SIG-M5 treated with dmso at 0.1 percent for 504 hours (cell line): ENCODE measurements around the gene ATP13A4.

ENCODE experiments used
- DNase-seq: peaks from one replicate; lab custom pipeline; 2025; ENCODE audit not compliant: unreplicated experiment; lab: John Stamatoyannopoulos, UW

Gene ATP13A4

DNA sequence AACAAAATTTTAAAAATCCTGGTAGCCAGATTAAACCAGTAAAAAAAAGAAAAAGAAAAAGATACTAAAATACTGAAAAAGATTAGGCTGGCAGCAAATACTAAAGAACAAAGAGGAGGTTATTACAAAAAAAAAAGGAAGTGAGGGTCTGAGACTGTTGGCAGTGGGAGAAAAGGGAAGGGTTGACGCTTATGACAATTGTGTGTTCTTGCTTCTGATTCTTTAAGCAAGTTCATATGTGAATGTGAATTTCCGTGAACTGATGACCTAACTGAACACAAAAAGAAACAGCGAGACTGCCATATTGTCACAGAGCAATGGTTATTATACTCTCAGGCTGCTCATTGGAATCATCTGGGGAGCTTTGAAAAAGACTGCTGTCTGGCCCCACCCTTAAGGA lies 56.5 kb downstream of the ATP13A4 start:
- peak; percentile 45 for DNase-seq

DNA sequence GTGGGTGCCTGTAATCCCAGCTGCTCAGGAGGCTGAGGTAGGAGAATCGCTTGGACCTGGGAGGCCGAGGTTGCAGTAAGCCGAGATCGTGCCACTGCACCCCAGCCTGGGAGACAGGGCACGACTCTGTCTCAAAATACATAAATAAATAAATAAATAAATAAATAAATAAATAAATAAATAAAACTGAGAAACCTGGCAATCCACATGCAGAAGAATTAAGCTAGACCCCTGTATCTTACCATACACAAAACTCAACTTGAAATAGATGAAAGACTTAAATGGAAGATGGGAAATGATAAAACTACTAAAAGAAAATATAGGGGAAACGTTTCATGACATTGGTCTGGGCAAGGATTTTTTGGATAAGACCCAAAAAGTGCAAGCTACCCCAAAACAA lies 58.0 kb downstream of the ATP13A4 start:
- DNase-seq, result no peak

DNA sequence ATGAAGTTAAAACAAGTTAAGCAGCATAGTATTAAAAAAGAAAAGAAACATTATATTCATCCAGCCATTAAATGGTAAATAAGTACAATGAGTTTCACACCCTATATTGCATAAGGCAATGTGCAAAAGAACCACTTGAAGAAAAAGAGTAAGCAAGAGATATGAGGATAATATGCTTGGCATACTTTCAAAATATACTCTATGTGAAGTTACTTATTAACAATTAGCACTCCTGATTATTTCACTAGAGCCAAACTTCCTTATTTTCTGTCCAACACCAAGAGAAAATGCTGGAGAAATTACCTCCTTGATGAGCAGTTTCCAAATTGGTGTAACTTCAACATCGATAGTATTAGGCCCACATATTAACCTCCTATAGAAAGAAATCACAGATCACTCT lies 63.7 kb downstream of the ATP13A4 start:
- DNase-seq, result no peak

DNA sequence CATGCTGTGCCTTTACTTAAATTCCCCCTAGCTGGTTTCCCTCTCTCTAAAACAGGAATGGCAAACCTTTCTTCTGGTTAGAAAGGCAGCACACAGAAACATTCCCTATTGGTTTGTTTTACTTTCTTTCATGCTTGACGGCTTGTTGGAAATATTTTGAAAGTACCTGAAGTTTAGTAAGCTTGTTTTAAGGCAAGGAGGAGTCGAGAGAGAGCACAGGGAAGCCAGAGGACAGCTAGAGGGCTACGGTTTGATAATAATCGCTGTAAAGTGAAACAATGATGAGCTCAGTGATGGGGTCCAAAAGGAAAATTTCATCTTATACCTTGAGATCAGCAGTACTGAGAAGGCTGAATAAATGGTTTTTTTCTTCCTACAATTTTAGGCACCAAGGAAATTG lies 64.1 kb downstream of the ATP13A4 start:
- DNase-seq, result no peak

DNA sequence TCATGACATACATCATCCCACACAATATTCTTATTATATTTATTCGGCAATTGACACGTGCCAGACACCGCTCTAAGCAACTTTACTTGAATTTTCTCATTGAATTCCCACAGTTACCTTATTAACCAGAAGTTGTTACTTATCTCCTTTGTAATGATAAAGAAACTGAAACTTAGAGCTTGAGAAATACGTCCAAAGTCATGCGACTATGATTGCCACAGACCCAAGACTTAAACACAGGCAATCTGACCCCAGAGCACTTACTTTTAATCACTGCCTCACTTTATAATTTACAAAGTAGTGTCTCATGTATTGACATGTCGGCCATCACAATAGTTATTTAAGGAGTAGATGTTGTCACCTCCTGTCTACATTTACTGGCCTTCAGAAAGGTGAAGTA lies 64.7 kb downstream of the ATP13A4 start:
- DNase-seq, result no peak

DNA sequence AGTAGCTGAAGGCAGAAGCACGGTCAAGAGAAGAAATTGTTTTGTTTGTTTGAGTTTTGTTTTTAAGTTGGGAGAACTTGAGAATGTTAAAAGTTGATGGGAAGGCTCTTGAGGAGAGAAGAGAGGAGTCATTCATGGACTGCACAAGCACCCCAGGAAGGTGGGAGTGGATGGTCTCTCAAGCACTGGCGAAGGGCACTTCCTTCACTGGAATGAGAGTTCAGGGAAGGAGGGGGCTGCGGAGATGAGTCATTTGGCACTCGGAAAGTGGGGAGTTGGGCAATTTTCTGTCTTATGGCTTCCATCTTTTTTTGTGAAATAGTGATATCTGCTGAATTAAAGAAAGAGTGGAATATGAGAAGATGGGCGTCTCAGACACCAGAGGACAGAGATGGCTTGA lies 66.0 kb downstream of the ATP13A4 start:
- no peak for DNase-seq

DNA sequence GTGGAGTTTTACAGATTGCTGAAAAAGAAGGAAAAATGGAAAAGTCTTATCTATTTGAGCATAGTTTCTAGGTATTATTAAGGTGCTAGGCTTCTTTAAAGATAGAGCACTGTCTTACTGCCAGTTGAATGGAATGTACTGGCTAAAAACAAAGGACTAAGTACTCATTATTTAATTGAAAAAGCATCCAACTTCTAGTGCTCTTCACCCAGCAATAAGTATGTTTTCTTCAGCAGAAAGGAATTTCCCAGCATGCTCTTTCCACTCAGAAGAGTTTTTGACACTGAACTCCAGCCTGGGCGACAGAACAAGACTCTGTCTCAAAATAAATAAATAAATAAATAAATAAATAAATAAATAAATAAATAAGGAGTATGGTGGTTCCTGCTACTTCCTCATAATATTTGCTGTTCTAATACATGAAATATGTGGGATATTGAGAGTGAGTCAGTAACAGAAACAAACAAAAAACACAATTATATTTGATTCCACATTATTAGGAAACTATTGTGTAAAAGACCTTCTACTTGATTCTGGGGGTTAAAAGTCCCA lies 70.6 kb downstream of the ATP13A4 start:
- DNase-seq, result no peak

DNA sequence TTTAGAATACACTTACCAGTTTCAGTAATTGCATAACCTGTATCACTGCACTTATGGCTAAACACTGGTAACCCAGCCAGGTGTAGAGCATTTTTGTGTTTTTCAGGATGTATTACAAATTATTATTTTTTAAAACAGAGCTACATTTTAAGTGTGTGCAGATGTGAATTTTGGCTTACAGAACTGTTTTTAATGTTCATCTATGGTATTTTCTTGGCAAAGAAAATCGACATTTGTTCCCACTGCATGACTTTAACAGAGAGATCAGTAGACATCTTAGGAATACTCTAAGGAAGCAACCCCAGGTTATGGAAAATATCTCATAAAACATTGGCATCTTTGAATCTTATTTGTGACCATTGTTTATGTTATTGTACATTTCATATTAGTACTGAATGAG lies 73.3 kb downstream of the ATP13A4 start:
- DNase-seq, result no peak

DNA sequence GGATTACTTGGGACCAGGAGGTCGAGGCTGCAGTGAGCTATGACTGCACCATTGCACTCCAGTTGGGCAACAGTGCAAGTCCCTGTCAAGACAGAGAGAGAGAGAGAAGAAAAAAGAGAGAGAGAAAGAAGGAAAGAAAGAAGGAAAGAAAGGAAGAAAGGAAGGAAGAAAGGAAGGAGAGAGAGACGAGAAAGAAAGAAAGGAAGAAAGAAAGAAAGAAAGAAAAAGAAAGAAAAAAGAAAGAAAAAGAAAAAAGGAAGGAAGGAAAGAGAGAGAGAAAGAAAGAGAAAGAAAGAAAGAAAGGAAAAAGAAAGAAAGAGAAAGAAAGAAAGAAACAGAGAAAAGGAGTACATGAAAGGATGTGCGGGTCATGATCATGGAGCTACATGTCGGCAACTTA lies 80.2 kb downstream of the ATP13A4 start:
- DNase-seq, result no peak

DNA sequence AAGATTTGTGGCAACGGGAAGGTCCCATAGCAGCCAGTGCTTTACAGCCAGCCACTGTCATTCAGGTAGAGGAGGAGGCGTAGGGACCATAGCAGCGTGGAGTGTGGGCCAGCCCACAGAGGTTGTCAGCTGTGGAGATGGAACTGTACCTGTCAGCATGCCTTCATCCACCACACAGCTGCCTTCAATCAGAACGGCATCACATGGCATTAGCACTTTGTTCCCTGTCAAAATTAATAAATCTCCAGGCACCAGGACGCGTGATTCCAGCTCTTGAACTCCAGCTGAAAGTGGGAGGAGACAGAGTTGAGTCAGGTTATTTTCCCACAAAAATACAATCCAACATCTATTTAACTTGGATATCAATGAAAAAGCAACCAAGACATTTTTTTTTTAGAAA lies 84.0 kb downstream of the ATP13A4 start:
- no peak for DNase-seq

DNA sequence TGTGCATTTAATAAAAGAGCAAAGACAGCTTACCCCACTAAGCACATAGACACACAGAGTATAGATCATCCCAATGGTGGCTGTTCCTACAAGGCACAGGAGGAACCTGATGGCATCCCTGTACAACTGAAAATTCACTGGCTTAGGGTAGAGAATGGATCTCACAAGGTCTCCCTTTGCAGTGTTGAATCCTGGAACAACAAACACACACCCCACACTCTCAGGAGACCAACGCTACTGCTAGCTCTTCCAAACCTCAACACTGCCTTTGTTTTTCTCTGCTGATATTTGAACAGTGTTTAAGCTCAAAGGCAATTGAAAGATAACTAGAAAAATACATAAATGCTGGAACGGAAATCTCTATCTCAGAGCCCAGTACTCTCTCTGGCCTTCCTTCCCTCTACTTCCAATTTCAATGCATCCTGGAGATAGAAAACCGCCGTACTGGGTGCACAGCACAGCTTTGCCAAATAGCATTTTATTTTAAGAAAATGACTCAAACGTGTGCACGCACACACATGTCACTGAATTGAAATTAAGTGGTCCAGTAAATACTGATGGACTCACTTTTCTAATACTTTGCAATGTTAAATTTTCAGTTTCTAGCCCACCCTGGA lies 88.6 kb downstream of the ATP13A4 start:
- DNase-seq, result no peak

DNA sequence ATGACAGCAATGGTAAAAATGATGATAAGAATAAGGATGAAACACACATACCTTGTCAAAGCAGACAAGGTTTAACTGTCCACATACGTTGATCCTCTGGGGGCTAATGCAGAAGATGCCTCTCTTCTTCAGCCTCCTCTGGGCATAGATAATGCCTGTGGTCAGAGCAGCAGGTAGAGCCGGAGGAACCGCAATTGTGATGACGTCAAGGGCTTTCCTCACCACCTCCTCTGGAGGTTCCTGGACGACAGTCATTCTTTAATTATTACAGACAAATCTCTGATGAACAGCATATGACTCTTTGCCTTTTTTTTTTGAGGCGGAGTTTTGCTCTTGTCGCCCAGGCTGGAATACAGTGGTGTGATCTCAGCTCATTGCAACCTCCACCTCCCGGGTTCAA lies 89.8 kb downstream of the ATP13A4 start:
- DNase-seq, result no peak

DNA sequence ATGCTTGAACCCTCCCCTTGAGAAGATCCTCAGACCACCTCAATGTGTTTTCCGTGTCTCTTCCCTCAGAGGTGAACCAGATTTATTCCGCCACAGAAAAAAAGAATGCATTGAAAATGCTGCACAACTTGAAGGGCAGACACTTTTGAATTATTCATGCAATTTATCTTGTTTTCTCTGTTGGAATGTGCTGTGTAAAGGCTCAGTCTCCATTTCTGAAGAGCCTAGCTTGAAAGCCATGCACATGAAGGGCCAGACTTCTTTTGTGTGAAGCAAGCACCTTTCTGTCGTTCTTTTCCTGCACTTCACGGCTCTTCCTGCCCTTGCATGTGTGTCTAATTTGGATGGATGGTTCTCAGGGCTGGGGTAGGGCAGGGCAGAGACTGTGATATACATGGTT lies 97.2 kb downstream of the ATP13A4 start:
- no peak for DNase-seq

DNA sequence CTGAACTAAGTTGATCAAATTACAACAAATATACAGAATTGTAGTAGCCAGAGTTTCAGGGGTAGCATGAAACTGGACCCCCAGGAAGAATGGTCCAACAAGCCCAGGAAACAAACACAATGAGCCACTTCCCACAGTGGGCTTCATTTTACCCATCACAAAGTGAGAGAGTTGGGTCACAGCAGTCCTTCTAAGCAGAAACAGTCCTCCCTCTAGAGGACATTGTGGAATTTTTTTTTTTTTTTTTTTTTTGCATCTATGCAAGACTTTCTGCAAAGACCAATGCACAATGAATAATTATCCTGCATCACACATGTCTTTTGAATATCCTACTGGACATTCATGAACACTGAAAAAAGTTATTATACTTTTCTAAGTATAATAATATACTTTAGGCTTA lies 102.4 kb downstream of the ATP13A4 start:
- DNase-seq, result no peak

DNA sequence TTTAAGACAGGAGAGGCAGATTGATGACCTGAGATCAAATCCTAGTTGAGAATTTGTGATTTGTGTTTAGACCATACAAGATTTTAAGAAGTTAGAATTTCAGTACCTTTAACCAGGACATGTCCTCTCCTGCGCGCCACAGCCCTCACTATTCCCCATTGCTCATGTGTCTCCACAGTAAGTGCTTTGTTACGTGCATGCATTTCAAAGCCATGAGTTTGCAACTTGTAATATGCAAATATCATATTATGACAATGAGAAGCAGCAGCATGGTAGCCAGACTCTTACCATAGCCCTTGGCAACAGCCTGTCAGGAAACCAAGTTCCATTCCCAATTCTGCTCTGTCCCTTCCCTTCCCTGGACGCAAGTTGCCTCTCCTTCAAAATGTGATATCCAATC lies 102.8 kb downstream of the ATP13A4 start:
- DNase-seq, result no peak

DNA sequence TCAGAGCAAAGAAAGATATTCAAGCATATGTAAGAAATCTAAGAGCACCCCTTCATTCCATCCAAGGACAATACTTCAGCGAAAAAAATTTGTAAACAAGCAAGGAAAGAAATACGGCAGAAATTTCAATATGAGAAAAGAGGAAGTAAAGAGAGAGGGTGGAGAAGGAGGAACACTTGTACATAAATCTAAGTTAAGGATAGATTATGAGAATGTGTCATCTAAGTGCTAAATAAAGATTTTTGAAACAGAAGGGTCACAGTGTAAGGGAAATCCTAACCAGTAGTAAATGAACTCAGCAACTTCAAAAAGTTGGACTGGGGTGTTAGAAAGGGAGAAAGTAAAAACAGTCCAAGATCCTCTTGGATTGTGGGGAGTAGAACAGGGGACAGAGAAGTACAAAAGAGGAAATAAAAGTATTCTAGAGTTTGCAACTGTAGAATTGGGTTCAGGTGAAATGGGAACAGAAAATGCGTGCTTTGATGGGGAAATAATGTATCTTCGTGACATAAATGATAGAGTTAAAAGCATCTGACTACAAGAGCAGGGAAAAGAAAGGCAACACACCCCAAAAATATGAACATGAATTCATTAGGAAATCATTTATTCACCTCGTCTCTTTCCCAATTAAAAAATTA lies 107.6 kb downstream of the ATP13A4 start:
- peak; percentile 54 for DNase-seq

DNA sequence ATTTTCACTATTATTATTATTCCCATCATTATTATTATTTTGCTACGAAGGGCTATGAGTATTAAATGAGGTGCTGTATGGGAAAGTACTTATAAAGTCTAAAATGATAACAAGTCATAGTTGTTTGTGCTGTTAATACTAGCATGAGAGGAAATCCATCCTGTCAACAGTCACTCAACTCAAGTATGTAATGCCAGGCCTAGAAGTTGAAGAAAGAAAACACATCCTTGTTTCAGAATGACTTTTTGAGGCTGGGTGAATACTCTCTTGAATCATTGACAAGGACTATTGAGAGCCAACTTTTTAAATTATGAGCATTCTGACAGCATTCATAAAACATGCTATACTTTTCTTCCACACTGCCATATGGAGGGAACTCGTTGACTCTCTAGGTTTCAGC lies 115.3 kb downstream of the ATP13A4 start:
- DNase-seq, result no peak

DNA sequence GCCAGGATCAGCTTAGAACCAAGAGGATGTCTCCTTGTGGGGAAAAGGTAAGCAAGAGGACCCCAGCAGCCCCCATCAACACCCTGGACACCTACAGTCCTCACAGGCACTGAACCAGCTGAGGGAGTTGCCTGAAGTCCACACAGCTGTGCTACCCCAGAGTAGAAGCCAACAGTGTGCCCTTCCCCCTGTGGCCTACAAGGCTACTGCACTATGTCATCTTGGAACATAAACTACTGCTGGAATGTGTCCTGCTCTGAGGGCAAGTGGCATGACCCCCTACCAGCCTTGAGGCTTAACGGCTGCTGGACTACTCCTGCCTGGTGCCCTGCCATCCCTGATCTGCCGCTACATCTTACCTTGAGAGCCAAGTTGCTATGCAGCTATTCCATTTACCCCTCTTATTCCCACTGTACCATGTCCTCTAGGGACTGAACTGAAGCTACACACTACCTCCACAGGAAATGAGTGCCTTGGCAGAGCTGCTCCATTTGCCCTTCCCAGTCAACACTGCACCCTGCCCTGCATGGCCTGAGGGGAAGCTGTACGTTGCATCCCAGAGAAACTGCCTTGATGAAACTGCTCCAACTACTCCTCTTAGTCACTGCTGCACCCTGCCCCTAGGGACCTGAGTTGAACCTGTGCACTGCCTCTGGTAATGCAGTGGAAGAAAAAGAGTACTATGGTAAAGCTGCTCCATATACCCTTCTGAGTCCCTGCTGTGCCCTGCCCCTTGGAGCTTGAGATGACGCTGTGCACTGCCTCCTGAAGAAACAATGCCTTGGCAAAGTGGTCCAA lies 135.9 kb downstream of the ATP13A4 start:
- no peak for DNase-seq

DNA sequence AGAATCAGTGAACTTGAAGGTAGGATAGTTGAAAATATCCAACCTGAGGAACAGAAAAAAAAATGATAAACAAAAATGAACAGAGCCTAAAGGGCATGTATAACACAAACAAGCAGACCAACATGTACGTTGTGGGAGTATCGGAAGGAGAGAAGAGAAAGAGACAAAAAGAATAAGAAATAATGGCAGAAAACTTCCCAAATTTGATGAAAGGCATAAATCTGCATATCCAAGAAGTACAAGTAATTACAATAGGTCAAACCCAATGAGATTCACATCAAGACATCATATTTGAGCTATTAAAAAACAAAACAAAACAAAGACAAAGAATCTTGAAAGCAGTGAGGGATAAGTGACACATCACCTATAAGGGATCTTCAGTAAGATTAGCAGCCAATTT lies 138.1 kb downstream of the ATP13A4 start:
- DNase-seq, result no peak

DNA sequence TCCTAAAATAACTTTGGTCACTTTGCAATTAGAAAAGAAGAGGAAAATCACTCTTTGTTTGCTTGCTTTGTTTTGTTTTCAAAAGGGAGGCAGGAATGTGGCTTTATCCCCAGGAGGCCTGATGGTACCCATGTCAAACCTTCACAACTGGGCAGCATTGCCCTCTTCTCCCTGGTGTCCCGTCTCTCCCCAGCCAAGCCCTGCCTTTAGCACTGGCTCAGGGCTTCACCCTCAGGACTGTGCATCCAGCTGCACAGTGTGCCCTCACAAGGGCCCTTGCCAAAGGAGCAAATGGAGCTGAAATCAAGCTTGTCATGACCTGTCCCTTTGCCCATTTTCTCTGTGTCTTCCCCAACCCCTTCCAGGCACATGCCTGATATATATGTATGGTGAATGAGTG lies 147.0 kb downstream of the ATP13A4 start:
- DNase-seq, result no peak

DNA sequence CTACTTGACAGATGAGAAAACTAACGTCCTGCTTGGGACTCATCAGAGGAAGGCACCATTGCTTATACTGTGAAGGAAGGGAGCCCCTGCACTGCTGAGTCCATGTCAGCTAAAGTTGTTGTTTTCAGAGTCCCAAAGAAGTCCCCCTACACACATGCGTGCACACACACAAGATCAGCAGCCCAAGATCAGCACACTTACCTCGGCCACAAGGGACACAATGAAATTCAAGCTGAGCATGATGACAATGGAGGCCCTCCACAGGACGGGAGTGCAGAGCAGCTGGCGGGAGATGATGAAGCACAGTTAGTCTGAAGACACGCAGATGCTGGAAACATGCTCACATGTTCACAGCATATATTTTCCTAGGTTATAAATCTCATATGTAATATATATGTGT lies 147.6 kb downstream of the ATP13A4 start:
- no peak for DNase-seq

DNA sequence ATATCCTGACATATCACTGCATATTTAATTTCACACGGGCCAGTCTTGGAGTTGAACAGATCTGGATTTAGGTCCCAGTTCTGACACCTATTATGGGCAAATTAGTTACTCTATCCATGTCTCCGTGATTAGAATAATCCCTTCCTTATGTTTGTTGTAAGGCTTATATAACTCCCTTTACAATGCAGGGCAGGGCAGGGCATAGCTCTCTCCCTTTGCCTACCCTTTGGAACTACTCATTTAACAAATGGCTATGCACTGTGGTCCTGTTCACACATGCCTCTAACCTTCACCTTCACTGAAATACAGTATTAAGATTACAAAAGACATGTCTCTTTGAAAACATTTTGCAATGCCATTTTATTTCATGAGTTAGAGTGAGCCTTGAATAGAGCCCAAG lies 151.4 kb downstream of the ATP13A4 start:
- no peak for DNase-seq
